Activated CD4-positive, alpha-beta T cell treated with anti-CD3 and anti-CD28 coated beads, Interleukin-2, amount 10 ng/mL, durations not matched to agents 24 days and 14 days (primary cell): ENCODE measurements around the gene BCAP31. TPM values are rescaled to one million over a fixed set of nuclear protein-coding genes. Genes with fewer than 3 reads are reported as not detected.
"Not testable (repeated sequence)": the region's sequence is repeated elsewhere in the genome, so short reads cannot be mapped to it uniquely, and the experiment has no call there.

Experiments used
- DNase-seq: peaks from one replicate; pipeline ENCODE4 v3.0.0; 2022
- H3K27ac Mint-ChIP-seq: one replicate; pipeline ENCODE4 v1.8.0; 2022; ENCODE audit warnings: mild to moderate bottlenecking, mixed read lengths
- H3K27me3 Mint-ChIP-seq: one replicate; pipeline ENCODE4 v1.8.0; 2022; ENCODE audit warnings: mixed read lengths
- H3K36me3 Mint-ChIP-seq: one replicate; pipeline ENCODE4 v1.8.0; 2022; ENCODE audit warnings: low read depth, mild to moderate bottlenecking, mixed read lengths
- H3K4me1 Mint-ChIP-seq: one replicate; pipeline ENCODE4 v1.8.0; 2021; ENCODE audit warnings: mixed read lengths
- H3K4me3 Mint-ChIP-seq: one replicate; pipeline ENCODE4 v1.8.0; 2022; ENCODE audit warnings: mild to moderate bottlenecking, moderate library complexity, mixed read lengths
- H3K9me3 Mint-ChIP-seq: one replicate; pipeline ENCODE4 v1.8.0; 2021; ENCODE audit warnings: mixed read lengths
- intact Hi-C: fragments of 100-400 bp; cut with micrococcal nuclease; formaldehyde crosslinking; loops from one replicate; pipeline ENCODE4 v1.15.1; 2023
- total RNA-seq: library from RNA; stranded (reverse); gene quantifications from 2 replicates; pipeline ENCODE4 v1.2.3, GENCODE V29; 2022

BCAP31 gene
- total RNA-seq, 1 donor from 2014 or later = 157 TPM

- no peak for DNase-seq
- no peak overlapping the region for H3K4me3 Mint-ChIP-seq
These were observed 42.1 kb upstream of the BCAP31 start for GRCh38 chrX:153766098-153766817.

DNA sequence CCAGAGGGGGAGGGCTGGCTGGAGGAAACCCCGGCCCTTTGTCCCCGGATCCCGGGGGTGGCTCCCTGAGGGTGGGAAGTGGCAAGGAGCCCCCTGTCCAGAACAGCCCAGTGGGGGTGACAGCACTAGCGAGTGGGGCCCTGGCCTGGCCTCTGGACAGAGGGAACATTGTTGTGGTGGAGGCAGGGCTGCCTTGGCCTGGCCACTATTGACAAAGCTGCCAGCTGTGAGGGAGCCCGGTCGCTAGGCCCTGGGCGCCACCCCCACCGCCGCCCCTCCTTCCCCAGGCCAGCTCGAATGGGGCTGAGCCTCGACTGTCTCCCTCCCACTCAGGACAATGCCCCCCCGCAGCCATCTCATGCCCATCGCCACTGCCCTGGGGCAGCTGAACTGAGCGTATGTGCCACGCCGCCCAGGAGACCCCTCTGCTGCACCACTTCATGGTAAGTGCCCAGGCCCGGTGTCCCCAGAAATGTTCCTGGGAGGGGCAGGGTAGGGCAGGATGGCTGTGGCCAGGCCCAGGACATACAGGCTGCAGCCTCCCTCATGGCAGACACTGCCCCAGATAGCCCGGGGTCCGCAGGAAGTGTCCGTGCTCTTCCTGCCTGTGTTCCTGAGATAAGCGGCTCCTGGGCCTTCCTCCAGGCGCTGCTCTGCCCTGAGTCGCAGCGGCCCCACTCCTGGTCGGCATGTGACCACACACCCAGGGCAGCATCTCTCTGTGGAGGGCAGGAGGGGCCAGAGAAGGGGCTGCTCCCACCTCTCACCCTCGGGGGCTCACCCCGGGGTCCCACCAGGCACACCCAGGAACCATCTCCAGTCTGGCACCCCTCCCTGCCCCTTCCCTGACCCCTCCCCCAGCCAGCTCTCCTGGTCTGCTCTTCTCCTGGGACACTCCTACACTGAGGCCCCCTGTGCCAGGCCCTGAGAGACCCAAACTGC, 41.2 kb upstream of the BCAP31 start:
- no peak overlapping the region for H3K27ac Mint-ChIP-seq
- intact Hi-C loops = no loop called here

More at GRCh38 chrX:153766098-153766817, 42.1 kb upstream of the BCAP31 start:
- Mint-ChIP-seq H3K4me1 (peaks cover 6% of the 10 kb centered on the region), H3K27me3 (no peaks in the 10 kb centered on the region), H3K9me3 (no peaks in the 10 kb centered on the region), H3K27ac (peak overlapping the region; percentile 22), H3K36me3 (no peaks in the 10 kb centered on the region)
- intact Hi-C loops = no loop called here

GRCh38 chrX:153764786-153765137, 40.6 kb upstream of the BCAP31 start:
- intact Hi-C loops = loop anchor here (1.0 kb wide), 2 partner anchors 160 to 189 kb away; no protein-coding TSS in a partner anchor
- Mint-ChIP-seq H3K36me3 (no peaks in the 10 kb centered on the region), H3K27ac (no peak overlapping the region), H3K4me1 (peaks cover 6% of the 10 kb centered on the region), H3K4me3 (no peak overlapping the region), H3K27me3 (no peaks in the 10 kb centered on the region), H3K9me3 (no peaks in the 10 kb centered on the region)
- no peak for DNase-seq

More for the DNA sequence above, 41.2 kb upstream of the BCAP31 start:
- Mint-ChIP-seq H3K4me1 (peaks cover 6% of the 10 kb centered on the region), H3K27me3 (no peaks in the 10 kb centered on the region), H3K4me3 (no peak overlapping the region), H3K36me3 (no peaks in the 10 kb centered on the region), H3K9me3 (no peaks in the 10 kb centered on the region)
- no peak for DNase-seq

- DNase-seq = peak; percentile 92
- Mint-ChIP-seq H3K36me3 (no peaks in the 10 kb centered on the region), H3K4me3 (no peak within 1 kb of the TSS), H3K27ac (no peak within 1 kb of the TSS), H3K9me3 (no peaks in the 10 kb centered on the region), H3K4me1 (peaks cover 6% of the 10 kb centered on the region), H3K27me3 (no peaks in the 10 kb centered on the region)
- intact Hi-C loops = loop anchor here (1.0 kb wide), 2 partner anchors 160 to 189 kb away; no protein-coding TSS in a partner anchor
These were observed 40.0 kb upstream of the BCAP31 start, which contains the start of gene PLXNB3 for GRCh38 chrX:153763989-153764755. TSS of gene PLXNB3 (plus strand) at chrX:153764249. CDS start at chrX:153765536, 1,287 bp downstream.

- DNase-seq = no peak
- H3K4me1 Mint-ChIP-seq = peaks cover 6% of the 10 kb centered on the region
- no peaks in the 10 kb centered on the region for H3K36me3 Mint-ChIP-seq
- H3K27ac Mint-ChIP-seq = no peak overlapping the region
- H3K9me3 Mint-ChIP-seq = no peaks in the 10 kb centered on the region
- no peak overlapping the region for H3K4me3 Mint-ChIP-seq
- intact Hi-C loops = no loop called here
- no peaks in the 10 kb centered on the region for H3K27me3 Mint-ChIP-seq
These were observed 39.2 kb upstream of the BCAP31 start for GRCh38 chrX:153763298-153763932.

DNA sequence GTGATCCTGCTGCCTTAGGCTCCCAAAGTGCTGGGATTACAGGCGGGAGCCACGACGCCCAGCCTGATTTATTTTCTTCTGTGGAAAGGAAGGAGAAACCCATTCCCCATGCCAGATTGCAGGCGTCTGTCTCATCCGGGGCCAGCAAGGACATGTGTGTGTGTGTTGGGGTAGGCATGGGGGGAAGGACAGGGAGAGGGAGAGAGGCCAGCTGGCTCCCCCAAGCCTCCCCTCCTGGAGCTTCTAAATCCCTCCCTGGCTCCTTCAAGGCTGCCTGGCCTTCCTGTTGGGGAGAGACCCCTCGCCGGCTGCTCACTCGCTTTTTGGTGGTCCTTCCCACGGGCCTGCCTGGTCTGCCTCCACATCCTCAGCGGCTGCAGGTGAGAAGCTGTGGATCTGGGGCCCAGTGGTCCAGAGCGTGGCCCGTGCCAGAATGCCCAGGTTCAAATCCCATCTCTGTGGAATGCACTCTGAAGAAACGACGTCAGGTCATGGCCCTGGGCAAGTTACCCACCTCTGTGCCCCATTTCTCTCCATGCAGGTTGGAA, 38.5 kb upstream of the BCAP31 start:
- Mint-ChIP-seq H3K9me3 (no peaks in the 10 kb centered on the region), H3K27ac (no peak overlapping the region), H3K36me3 (no peaks in the 10 kb centered on the region), H3K4me1 (peaks cover 6% of the 10 kb centered on the region), H3K27me3 (peaks cover 2% of the 10 kb centered on the region), H3K4me3 (no peak overlapping the region)
- intact Hi-C loops = no loop called here
- DNase-seq = no peak

GRCh38 chrX:153761863-153762262, 37.7 kb upstream of the BCAP31 start:
- peaks cover 6% of the 10 kb centered on the region for H3K4me1 Mint-ChIP-seq
- H3K27me3 Mint-ChIP-seq = peaks cover 6% of the 10 kb centered on the region
- no peak overlapping the region for H3K27ac Mint-ChIP-seq
- no peak for DNase-seq
- intact Hi-C loops = no loop called here
- H3K4me3 Mint-ChIP-seq = no peak overlapping the region
- H3K36me3 Mint-ChIP-seq = no peaks in the 10 kb centered on the region
- no peaks in the 10 kb centered on the region for H3K9me3 Mint-ChIP-seq

DNA sequence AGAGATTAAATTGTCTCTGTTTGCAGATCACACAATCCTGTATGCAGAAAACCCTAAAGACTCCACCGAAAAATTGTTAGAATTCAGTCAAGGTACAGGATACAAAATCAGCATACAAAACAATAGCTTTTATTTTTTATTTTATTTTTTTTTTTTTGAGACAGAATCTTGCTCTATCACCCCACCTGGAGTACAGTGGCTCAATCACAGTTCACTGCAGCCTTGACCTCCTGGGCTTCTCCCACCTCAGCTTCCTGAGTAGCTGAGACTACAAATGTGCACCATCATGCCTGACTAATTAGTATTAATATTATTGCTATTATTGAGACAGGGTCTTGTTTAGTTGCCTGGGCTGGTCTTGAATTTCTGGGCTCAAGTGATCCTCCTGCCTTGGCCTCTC, 30.9 kb upstream of the BCAP31 start:
- peaks cover 13% of the 10 kb centered on the region for H3K27me3 Mint-ChIP-seq
- H3K9me3 Mint-ChIP-seq = no peaks in the 10 kb centered on the region
- H3K4me3 Mint-ChIP-seq = no peak overlapping the region
- DNase-seq = no peak
- no peaks in the 10 kb centered on the region for H3K4me1 Mint-ChIP-seq
- no peak overlapping the region for H3K27ac Mint-ChIP-seq
- no peaks in the 10 kb centered on the region for H3K36me3 Mint-ChIP-seq
- intact Hi-C loops = no loop called here

- H3K27me3 Mint-ChIP-seq = peaks cover 19% of the 10 kb centered on the region
- intact Hi-C loops = no loop called here
- H3K4me3 Mint-ChIP-seq = no peak overlapping the region
- no peaks in the 10 kb centered on the region for H3K4me1 Mint-ChIP-seq
- no peak for DNase-seq
- H3K36me3 Mint-ChIP-seq = no peaks in the 10 kb centered on the region
- H3K9me3 Mint-ChIP-seq = no peaks in the 10 kb centered on the region
- no peak overlapping the region for H3K27ac Mint-ChIP-seq
These were observed 26.1 kb upstream of the BCAP31 start for GRCh38 chrX:153750127-153750774.

- H3K27me3 Mint-ChIP-seq = peaks cover 23% of the 10 kb centered on the region
- H3K4me3 Mint-ChIP-seq, H3K27ac Mint-ChIP-seq, H3K9me3 Mint-ChIP-seq, intact Hi-C loops, H3K4me1 Mint-ChIP-seq, H3K36me3 Mint-ChIP-seq, DNase-seq: not testable (repeated sequence)
These were observed 24.8 kb upstream of the BCAP31 start for GRCh38 chrX:153749017-153749416.

DNA sequence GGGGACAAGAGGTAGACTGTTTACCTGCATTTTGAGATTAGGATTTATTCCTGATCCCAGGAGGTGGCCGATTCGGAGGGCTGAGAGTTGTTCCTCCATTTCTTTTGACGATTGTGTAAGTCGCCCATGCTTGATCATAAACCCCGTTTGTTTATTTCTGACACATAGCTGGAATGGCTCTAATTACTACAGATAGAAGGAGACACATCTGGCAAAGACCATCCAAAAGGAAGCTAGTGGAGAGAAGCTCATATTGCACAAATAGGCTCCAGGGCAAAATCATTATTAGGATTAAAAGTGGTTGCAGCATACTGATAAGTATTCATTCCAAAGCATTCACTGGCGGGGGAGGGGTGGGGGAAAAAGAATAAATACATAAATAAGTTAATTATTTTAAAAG, 22.8 kb upstream of the BCAP31 start:
- H3K36me3 Mint-ChIP-seq, DNase-seq, H3K4me3 Mint-ChIP-seq, H3K4me1 Mint-ChIP-seq, H3K9me3 Mint-ChIP-seq, H3K27ac Mint-ChIP-seq, intact Hi-C loops: not testable (repeated sequence)
- H3K27me3 Mint-ChIP-seq = peaks cover 20% of the 10 kb centered on the region

GRCh38 chrX:153746359-153746758, 22.2 kb upstream of the BCAP31 start:
- Mint-ChIP-seq H3K27me3 (peaks cover 20% of the 10 kb centered on the region), H3K27ac (no peak overlapping the region), H3K4me1 (no peaks in the 10 kb centered on the region), H3K4me3 (no peak overlapping the region), H3K9me3 (no peaks in the 10 kb centered on the region), H3K36me3 (no peaks in the 10 kb centered on the region)
- DNase-seq = no peak
- intact Hi-C loops = no loop called here

DNA sequence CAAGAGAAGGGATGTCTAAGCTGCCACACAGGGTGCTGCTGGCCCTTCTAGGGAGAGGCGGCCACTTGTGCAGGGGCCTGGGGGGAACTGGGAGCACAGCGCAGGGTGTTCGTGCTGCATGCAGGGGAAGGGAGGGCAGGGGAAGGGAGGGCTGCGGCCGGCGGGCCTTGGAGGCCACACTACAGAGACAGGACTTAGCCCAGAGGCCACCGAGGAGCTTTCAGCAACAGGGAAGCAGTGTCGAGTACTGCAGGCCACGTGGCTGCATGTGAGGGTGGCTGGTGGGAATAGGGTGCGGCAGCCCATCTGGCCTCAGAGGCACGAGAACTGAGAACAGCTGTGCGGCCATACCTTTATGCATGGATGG, 20.9 kb upstream of the BCAP31 start:
- H3K27me3 Mint-ChIP-seq = peaks cover 19% of the 10 kb centered on the region
- intact Hi-C loops, H3K4me3 Mint-ChIP-seq, H3K27ac Mint-ChIP-seq, H3K9me3 Mint-ChIP-seq, DNase-seq, H3K36me3 Mint-ChIP-seq: not testable (repeated sequence)
- H3K4me1 Mint-ChIP-seq = peaks cover 10% of the 10 kb centered on the region
